GM18909 (cell line): ENCODE results near the gene CBX4.

Experiments used
- ATAC-seq: cut with Tn5 transposase; IDR thresholded peaks from one replicate; pipeline ENCODE4 v1.9.1; 2021; ENCODE audit warnings: mild to moderate bottlenecking; ENCODE audit not compliant: unreplicated experiment, poor library complexity

CBX4 gene

GRCh38 chr17:79839356-79840268 lies at the start of gene CBX4:
TSS of gene CBX4 (minus strand) at chr17:79839440. CDS start at chr17:79839251, 189 bp downstream.
- peak; percentile 59 for ATAC-seq

GRCh38 chr17:79888009-79888540 lies 48.8 kb upstream of the CBX4 start:
- ATAC-seq = no peak

- no peak for ATAC-seq
Measured at GRCh38 chr17:79887451-79887991, 48.3 kb upstream of the CBX4 start.

- ATAC-seq = no peak
Measured at GRCh38 chr17:79883202-79883601, 44.0 kb upstream of the CBX4 start.

- ATAC-seq = no peak
Measured at GRCh38 chr17:79878329-79878947, 39.2 kb upstream of the CBX4 start.

GRCh38 chr17:79877041-79877440 lies 37.8 kb upstream of the CBX4 start:
- no peak for ATAC-seq

- no peak for ATAC-seq
Measured at GRCh38 chr17:79875511-79875910, 36.3 kb upstream of the CBX4 start.

GRCh38 chr17:79874329-79874981 lies 35.2 kb upstream of the CBX4 start:
- no peak for ATAC-seq

- no peak for ATAC-seq
Measured at GRCh38 chr17:79873583-79873982, 34.3 kb upstream of the CBX4 start.

GRCh38 chr17:79872762-79873161 lies 33.5 kb upstream of the CBX4 start:
- ATAC-seq = no peak

GRCh38 chr17:79871131-79871530 lies 31.9 kb upstream of the CBX4 start:
- ATAC-seq = no peak

GRCh38 chr17:79870540-79870939 lies 31.3 kb upstream of the CBX4 start:
- ATAC-seq = no peak

GRCh38 chr17:79866791-79867518 lies 27.7 kb upstream of the CBX4 start:
- no peak for ATAC-seq

GRCh38 chr17:79865351-79866210 lies 26.3 kb upstream of the CBX4 start:
- ATAC-seq = no peak

- no peak for ATAC-seq
Measured at GRCh38 chr17:79864617-79865250, 25.5 kb upstream of the CBX4 start.

GRCh38 chr17:79864147-79864546 lies 24.9 kb upstream of the CBX4 start:
- ATAC-seq = no peak

GRCh38 chr17:79862771-79863440 lies 23.7 kb upstream of the CBX4 start:
- ATAC-seq = no peak

GRCh38 chr17:79862238-79862637 lies 23.0 kb upstream of the CBX4 start:
- no peak for ATAC-seq
